Left ventricle myocardium inferior (tissue), 1 donor: ENCODE data around the gene CUBN. TPM values are rescaled to one million over a fixed set of nuclear protein-coding genes. Genes with fewer than 3 reads are reported as not detected.

Experiments
- DNase-seq: peaks from one replicate; pipeline ENCODE4 v3.0.0-alpha.2; 2020
- H3K27ac ChIP-seq: fragments of 200-600 bp; replicated peaks from 2 replicates; pipeline ENCODE4 v1.8.0; 2021
- H3K27me3 ChIP-seq: fragments of 200-600 bp; 2 replicates; pipeline ENCODE4 v1.8.0; 2021; ENCODE audit warnings: low read depth
- H3K36me3 ChIP-seq: fragments of 200-600 bp; 2 replicates; pipeline ENCODE4 v1.8.0; 2021
- H3K4me1 ChIP-seq: fragments of 200-600 bp; 2 replicates; pipeline ENCODE4 v1.8.0; 2021
- H3K4me3 ChIP-seq: fragments of 200-600 bp; 2 replicates; pipeline ENCODE4 v1.8.0; 2021; ENCODE audit warnings: mild to moderate bottlenecking, moderate library complexity
- H3K9me3 ChIP-seq: fragments of 200-600 bp; replicated peaks from 2 replicates; pipeline ENCODE4 v1.8.0; 2021
- CTCF ChIP-seq: fragments of 200-600 bp; IDR thresholded peaks from 2 replicates; pipeline ENCODE4 v1.8.0; 2021; ENCODE audit warnings: antibody characterized with exemption, mild to moderate bottlenecking, borderline replicate concordance
- intact Hi-C: fragments of 100-400 bp; cut with micrococcal nuclease; formaldehyde crosslinking; loops from one replicate; pipeline ENCODE4 v1.11.0; 2022
- total RNA-seq: library from RNA; stranded (reverse); fragmentation: NEBNext Ultra II Directional; extraction: Animal tissue kit (Norgen Biotek cat#: 25700); gene quantifications from one replicate; pipeline ENCODE4 v1.2.1, GENCODE V29; 2021
- donor health status: DM: no; HTN: yes; CAD: no; lungs with severe emphysema.

CUBN gene
- total RNA-seq, 1 donor from 2014 or later, result 0.44 TPM

GRCh38 chr10:17006631-17007417, 122.8 kb downstream of the CUBN start:
- peak overlapping the region; percentile 9 for H3K4me3 ChIP-seq
- H3K27ac ChIP-seq, result peak overlapping the region; percentile 86
- H3K9me3 ChIP-seq, result peaks cover 7% of the 10 kb centered on the region
- no peaks in the 10 kb centered on the region for H3K27me3 ChIP-seq
- intact Hi-C loops, result no loop called here
- no peak for TF ChIP-seq CTCF
- H3K4me1 ChIP-seq, result peaks cover 72% of the 10 kb centered on the region
- no peaks in the 10 kb centered on the region for H3K36me3 ChIP-seq
- no peak for DNase-seq

- Histone ChIP-seq H3K27ac (peak overlapping the region; percentile 86), H3K4me1 (peaks cover 73% of the 10 kb centered on the region), H3K9me3 (peaks cover 7% of the 10 kb centered on the region), H3K36me3 (no peaks in the 10 kb centered on the region), H3K4me3 (no peak overlapping the region), H3K27me3 (no peaks in the 10 kb centered on the region)
- intact Hi-C loops, result no loop called here
- no peak for TF ChIP-seq CTCF
- DNase-seq, result no peak
Measured at GRCh38 chr10:17005621-17006566, 123.7 kb downstream of the CUBN start.

- H3K9me3 ChIP-seq, result peaks cover 7% of the 10 kb centered on the region
- intact Hi-C loops, result no loop called here
- H3K4me3 ChIP-seq, result no peak overlapping the region
- TF ChIP-seq CTCF, result no peak
- H3K4me1 ChIP-seq, result peaks cover 65% of the 10 kb centered on the region
- no peak overlapping the region for H3K27ac ChIP-seq
- H3K36me3 ChIP-seq, result no peaks in the 10 kb centered on the region
- DNase-seq, result no peak
- no peaks in the 10 kb centered on the region for H3K27me3 ChIP-seq
Measured at GRCh38 chr10:17004801-17005380, 124.7 kb downstream of the CUBN start.

- Histone ChIP-seq H3K27ac (peak overlapping the region; percentile 82), H3K9me3 (peaks cover 7% of the 10 kb centered on the region), H3K36me3 (no peaks in the 10 kb centered on the region), H3K27me3 (no peaks in the 10 kb centered on the region), H3K4me3 (no peak overlapping the region), H3K4me1 (peaks cover 58% of the 10 kb centered on the region)
- TF ChIP-seq CTCF, result no peak
- no peak for DNase-seq
- intact Hi-C loops, result no loop called here
Measured at GRCh38 chr10:17003651-17004286, 125.8 kb downstream of the CUBN start.

GRCh38 chr10:17003151-17003550, 126.5 kb downstream of the CUBN start:
- Histone ChIP-seq H3K36me3 (no peaks in the 10 kb centered on the region), H3K9me3 (peaks cover 7% of the 10 kb centered on the region), H3K27ac (peak overlapping the region; percentile 82), H3K4me3 (no peak overlapping the region), H3K27me3 (no peaks in the 10 kb centered on the region), H3K4me1 (peaks cover 52% of the 10 kb centered on the region)
- intact Hi-C loops, result no loop called here
- no peak for DNase-seq
- TF ChIP-seq CTCF, result no peak
